ENCODE data around the gene PCDHGA4.

PCDHGA4 gene

DNA sequence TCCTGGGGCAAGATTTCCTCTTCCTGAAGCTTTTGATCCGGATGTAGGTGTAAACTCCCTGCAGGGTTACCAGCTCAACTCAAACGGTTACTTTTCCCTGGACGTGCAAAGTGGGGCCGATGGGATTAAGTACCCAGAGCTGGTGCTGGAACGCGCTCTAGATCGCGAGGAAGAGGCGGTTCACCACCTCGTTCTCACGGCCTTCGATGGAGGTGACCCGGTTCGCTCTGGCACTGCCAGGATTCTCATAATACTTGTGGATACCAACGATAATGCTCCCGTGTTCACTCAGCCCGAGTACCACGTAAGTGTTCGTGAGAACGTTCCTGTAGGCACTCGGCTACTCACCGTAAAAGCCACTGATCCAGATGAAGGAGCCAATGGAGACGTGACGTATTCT, 820 bp downstream of the PCDHGA4 start:
- FAIRE-seq = no peak
- DNase-seq (ENCODE audit: insufficient read length, low spot score) = no peak
- TF ChIP-seq CTCF (IDR thresholded peaks at IDR 0.05; ENCODE audit: insufficient read depth, missing control alignments) = no peak

GRCh38 chr5:141356133-141356532, 1.3 kb downstream of the PCDHGA4 start:
- no peak for TF ChIP-seq CTCF (IDR thresholded peaks at IDR 0.05; ENCODE audit: insufficient read depth, missing control alignments)
- FAIRE-seq (no peak), DNase-seq (ENCODE audit: insufficient read length, low spot score) (no peak)

- TF ChIP-seq CTCF (IDR thresholded peaks at IDR 0.05; ENCODE audit: insufficient read depth, missing control alignments) = no peak
- DNase-seq (ENCODE audit: insufficient read length, low spot score) (no peak), FAIRE-seq (no peak)
Measured at GRCh38 chr5:141356950-141357349, 2.1 kb downstream of the PCDHGA4 start.

DNA sequence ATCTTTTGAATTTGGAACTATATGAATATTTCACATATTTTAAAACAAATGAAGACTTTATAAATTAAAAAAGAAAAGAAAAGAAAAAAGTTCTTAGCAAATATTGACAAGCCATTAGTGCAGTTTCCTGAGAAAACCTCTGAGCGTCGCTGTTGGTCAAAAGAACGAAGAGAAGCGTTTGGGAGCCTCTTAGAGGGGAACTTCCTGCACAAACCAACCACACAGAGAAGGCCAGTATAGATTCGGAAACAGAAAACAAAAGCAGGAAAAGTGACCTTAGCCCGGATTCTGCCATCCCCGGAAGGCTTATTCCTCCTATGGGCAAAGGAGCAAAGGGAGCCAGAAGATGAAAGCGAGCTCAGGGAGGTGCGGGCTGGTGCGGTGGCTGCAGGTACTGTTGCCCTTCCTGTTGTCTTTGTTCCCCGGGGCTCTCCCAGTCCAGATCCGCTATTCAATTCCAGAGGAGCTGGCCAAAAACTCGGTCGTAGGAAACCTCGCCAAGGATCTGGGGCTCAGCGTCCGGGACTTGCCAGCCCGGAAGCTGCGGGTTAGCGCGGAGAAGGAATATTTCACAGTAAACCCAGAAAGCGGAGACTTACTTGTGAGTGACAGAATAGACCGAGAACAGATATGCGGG, 5.1 kb downstream of the PCDHGA4 start, which contains the start of gene PCDHGB2:
Gene PCDHGB2 (plus strand): TSS at position 205 of the 637 bp plus-strand sequence. CDS start 142 bp downstream, at position 347.
- no peak for DNase-seq (ENCODE audit: insufficient read length, low spot score)
- TF ChIP-seq CTCF (IDR thresholded peaks at IDR 0.05; ENCODE audit: insufficient read depth, missing control alignments) = no peak
- no peak for FAIRE-seq

DNA sequence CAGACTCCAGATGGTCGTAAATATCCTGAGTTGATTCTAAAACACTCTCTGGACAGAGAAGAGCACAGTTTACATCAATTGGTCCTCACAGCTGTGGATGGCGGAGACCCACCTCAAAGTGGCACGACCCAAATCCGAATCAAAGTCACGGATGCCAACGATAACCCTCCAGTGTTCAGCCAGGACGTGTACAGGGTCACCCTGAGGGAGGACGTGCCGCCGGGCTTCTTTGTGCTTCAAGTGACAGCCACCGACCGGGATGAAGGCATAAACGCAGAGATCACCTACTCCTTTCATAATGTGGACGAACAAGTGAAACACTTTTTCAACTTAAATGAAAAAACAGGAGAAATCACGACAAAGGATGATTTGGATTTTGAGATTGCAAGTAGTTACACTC, 5.9 kb downstream of the PCDHGA4 start:
- TF ChIP-seq CTCF (IDR thresholded peaks at IDR 0.05; ENCODE audit: insufficient read depth, missing control alignments) = no peak
- no peak for DNase-seq (ENCODE audit: insufficient read length, low spot score)
- FAIRE-seq = no peak

DNA sequence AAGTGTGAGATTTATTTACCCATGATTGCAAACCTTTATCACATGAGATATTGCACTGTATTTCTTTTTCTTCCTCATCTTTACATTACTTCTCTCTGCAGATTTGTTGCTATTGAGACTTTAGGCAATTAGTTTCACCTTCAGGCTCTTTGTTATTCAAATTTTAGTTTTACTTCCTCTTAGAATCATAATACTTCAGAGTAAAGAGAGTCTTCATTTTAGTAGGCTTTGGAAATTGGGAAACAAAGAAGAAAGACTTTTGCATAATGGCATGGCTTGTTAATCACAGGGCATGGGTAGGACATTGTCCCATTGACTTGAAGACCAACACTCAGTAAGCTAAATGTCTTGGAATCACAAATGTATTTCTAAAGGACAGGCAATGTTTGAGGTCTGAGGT, 7.9 kb downstream of the PCDHGA4 start:
- FAIRE-seq (no peak), DNase-seq (ENCODE audit: insufficient read length, low spot score) (no peak)
- TF ChIP-seq CTCF (IDR thresholded peaks at IDR 0.05; ENCODE audit: insufficient read depth, missing control alignments) = no peak

DNA sequence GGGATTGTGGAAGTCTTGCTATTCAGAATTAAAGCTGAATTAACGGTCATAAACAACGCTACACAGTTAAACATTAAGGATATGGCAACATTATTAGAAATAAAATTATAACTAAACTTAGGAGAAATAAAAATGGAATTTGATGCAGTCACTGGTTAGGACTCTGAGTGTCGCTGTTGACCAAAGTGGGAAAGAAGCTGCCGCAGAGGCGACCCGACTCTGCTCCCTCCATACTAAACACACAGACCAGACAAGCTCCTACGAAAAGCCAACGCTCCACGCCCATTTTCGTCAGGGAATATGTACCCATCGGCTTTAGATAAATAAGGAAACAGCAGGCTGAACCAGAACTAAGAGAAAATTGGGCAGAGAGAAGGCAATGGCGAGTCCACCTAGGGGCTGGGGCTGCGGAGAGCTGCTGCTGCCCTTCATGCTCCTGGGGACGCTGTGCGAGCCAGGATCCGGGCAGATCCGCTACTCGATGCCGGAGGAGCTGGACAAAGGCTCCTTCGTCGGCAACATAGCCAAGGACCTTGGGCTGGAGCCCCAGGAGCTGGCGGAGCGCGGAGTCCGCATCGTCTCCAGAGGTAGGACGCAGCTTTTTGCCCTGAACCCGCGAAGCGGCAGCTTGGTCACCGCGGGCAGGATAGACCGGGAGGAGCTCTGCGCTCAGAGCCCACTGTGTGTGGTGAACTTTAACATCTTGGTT, 9.3 kb downstream of the PCDHGA4 start, which contains the start of gene PCDHGA5:
Gene PCDHGA5 (plus strand): TSS at position 211 of the 709 bp plus-strand sequence. CDS start 169 bp downstream, at position 380.
- no peak for DNase-seq (ENCODE audit: insufficient read length, low spot score)
- no peak for FAIRE-seq
- TF ChIP-seq CTCF (IDR thresholded peaks at IDR 0.05; ENCODE audit: insufficient read depth, missing control alignments) = no peak
